NCI-H1694 (cell line): ENCODE measurements around the gene FOXF1.

Experiments used
- DNase-seq: peaks from one replicate; lab custom pipeline; 2025; lab: John Stamatoyannopoulos, UW

FOXF1 gene

DNA sequence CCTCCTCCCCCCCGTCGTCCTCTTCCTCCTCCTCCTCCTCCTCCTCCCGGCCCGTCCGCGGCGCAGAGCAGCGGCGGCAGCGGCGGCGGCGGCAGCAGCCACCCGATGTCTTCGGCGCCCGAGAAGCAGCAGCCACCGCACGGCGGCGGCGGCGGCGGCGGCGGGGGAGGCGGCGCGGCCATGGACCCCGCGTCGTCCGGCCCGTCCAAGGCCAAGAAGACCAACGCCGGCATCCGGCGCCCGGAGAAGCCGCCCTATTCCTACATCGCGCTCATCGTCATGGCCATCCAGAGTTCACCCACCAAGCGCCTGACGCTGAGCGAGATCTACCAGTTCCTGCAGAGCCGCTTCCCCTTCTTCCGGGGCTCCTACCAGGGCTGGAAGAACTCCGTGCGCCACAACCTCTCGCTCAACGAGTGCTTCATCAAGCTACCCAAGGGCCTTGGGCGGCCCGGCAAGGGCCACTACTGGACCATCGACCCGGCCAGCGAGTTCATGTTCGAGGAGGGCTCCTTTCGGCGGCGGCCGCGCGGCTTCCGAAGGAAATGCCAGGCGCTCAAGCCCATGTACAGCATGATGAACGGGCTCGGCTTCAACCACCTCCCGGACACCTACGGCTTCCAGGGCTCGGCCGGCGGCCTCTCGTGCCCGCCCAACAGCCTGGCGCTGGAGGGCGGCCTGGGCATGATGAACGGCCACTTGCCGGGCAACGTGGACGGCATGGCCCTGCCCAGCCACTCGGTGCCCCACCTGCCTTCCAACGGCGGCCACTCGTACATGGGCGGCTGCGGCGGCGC lies at the start of gene FOXF1:
Gene FOXF1, plus strand, starts transcription at position 63 of the 797 bp plus-strand sequence. Its CDS starts 43 bp downstream, at position 106.
- DNase-seq = no peak

DNA sequence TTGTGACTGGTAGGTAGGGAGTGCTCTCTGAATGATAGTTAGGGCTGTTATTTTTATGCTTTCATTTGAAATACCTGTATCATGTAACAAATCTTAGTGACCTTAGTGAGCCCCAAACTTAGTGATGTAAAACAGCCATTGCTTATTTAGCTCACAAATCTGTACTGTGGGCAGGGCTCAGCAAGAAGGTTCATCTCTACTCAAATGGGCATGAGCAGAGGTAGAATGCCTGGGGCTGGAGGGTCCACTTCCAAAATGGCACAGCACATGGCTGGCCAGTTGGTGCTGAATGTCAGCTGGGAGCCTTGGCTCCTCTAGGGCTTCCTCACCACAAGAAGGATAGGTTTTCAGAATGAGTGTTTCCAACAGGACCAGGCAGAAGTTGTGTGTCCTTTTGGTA lies 49.3 kb upstream of the FOXF1 start:
- no peak for DNase-seq

DNA sequence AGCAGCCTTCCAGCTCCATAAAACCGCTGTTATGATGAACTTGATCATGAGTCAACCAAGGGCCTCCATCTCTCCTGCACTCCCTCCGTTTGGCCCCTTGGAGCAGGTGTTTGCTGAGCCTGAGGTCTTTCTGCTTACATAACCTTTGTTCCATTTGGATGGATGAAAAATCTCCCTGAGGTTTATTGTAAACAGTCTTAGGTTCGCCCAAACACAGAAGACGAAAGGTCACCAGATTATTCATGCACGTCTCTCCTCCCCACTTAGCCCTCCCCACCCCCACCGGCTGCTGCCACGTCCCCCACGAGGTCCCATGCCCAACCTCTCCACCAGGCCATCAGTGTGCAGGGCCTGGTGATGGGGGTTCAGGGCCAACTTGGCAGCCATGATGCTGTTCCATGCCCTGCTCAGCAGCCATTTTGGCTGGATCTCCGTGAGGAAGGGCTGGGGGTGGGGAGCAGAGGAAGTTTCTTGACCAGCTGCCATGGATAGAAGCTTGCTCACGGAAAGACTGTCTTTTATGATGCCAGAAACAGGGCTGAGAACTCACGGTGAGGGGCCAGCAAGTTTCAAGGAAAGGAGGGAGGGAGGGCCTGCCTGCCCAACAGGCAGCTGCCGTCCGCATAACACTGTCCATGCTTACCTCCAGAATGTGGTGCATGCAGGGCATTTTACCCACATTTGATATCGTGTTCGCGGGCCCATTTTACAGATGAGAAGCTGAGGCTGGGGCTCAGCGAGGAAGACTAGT lies 47.8 kb upstream of the FOXF1 start:
- no peak for DNase-seq

DNA sequence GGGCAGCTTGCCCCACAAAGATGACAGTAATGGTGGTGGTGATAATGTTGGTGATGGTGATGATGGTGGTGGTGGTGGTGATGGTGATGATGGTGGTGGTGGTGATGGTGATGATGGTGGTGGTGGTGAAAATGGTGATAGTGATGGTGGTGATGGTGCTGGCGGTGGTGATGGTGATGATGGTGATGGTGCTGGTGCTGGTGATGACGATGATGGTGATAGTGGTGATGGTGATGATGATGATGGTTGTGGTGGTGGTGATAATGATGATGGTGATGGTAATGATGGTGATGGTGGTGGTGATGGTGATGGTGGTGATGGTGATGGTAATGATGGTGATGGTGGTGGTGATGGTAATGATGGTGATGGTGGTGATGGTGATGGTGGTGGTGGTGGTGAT lies 46.3 kb upstream of the FOXF1 start:
- no peak for DNase-seq

DNA sequence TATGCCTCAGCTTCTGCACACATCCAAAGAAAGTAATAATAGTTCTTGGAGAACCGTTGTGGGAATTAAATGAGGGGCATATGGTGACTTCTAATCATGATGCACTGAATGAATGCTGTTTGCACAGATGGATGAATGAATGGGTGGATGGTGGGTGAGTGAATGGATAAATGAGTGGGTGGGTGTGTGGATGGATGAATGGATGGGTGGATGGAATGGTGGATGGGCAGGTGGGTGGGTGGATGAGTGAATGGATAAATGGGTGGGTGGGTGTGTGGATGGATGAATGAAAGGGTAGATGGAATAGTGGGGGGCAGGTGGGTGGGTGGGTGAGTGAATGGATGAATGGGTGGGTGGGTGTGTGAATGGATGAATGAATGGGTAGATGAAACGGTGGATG lies 44.9 kb upstream of the FOXF1 start:
- no peak for DNase-seq

DNA sequence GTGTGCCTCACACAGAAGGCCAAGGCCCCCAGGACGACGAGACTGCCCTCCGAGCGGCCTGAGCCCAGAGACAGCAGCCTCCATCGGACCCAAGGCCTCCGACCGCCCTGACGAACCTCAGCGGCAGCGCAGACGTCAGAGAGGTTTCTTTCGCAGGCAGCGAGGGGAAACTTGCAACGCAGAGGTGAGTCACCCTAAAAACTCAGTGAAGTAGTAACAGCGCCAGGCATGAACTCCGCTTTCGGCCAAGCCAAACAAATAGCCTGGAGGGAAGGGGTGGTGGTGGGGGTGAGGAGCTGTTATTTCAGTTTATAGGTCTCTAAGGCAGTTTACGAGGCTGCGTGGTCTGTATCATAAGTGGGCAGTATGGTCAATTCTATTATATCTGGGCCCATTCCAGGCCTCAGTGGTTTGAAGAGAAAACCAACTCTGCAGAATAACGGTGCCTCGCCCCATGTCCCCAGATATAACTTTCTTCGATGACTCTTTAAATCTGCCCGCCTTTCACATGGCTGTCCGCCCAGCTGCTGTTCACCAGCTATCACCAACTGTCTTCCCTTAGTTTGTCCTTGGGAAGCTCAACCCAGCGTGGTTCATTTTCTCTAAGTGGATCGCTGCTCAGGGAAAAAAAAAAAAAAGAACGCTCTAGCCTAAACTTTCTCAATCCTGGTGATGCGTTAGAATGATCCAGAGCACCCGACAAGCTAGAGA lies 43.5 kb upstream of the FOXF1 start:
- DNase-seq = no peak

DNA sequence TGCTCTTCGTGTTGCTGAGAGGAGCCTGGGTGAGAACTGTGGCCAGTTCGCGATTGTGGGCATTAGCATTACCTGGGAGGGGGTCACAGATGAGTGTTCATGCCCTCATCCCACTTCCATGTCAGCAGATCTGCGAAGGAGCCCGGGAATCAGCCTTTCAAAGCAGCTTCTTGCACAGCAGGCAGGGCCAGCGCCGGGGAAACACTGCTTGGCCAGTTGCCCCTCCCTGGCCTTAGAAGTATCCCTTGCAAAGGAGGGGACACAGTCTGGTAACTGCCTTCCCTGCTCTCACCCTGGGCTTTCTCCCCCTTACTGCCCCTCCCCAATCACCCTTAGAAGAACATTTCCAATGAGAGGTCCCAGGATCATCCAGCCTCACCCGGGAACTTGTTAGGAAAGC lies 42.8 kb upstream of the FOXF1 start:
- no peak for DNase-seq

DNA sequence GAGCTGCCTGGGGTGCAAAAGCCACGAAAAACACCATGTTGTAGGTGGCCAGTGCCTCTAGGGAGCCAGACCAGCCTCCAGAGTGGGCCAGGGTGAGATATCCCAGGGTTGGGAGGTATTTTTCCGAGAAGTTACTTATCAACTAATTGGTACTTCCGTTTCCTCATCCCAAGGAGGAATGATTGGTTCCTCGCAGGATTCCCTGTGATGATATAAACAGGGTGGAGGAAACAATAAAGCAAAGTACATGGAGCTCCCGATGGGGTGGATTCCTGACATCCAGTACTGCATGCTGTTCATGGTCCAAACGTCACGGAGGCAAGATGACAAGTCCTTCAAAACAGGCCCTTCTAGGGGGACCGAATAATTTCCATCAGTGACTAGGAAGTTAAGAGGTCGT lies 39.4 kb upstream of the FOXF1 start:
- no peak for DNase-seq

DNA sequence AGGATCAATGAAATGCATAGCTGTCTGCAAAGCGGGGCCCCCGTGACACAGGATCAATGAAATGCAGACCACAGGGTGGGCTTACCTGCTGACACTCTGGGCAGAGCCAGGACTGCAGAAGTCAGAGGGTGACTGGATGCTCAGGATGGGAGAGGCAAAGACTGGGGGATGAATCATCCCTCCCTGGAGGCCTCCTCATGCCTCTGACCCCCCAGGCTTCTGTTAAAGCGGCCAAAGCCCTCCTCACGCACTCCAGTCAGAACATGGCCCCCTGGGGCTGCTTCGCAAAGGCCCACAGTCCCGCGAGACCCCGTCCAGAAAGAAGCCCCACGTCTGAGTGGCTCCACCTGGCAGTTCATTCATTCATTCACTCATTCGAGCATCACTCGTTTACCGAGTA lies 38.4 kb upstream of the FOXF1 start:
- no peak for DNase-seq

DNA sequence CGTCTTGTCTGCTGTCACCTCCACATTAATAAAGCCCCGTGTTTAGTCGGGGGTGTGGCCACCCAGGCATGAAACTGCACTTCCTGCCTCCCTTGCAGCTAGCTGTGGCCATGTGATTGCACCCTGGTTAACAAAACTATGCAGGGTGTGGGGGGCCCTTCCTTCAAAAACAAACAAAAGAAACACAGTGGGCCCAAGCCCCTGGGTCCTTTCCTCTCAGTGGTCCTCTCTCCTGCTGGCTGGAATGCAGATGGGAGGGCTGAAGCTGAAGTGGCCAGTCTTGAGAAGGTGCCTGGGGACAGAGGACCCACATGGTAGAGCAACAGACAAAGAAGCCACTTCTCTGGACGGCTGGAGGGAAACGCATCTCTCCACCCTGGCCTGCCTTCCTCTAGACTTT lies 38.0 kb upstream of the FOXF1 start:
- no peak for DNase-seq

DNA sequence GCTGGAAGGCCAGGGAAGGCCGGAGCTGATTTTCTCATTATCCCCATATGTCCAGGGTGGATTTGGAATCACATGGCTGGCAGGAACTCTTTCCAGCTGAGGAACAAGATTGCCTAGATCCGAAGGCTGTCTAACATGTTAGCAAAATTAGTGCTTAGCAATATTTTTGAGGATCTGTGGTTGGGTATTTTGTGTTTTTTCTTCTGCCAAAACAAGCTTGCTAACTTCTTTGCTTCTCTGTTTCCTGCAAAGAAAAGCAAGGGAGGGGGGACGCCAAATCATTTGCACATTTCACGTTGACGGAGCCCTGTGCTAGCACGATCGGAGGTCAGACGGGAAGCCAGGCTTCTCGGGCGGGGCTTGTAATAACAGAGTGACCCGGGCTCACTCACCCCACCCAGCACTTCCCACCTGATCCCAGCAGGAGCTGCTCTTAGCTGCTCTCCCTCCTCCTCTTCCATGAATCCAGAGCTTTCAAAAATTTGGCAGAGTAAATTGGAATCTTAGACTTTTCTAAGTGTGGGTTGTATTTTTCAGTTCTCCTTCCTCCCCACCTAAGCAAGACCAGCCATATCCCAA lies 33.3 kb upstream of the FOXF1 start:
- DNase-seq = no peak

DNA sequence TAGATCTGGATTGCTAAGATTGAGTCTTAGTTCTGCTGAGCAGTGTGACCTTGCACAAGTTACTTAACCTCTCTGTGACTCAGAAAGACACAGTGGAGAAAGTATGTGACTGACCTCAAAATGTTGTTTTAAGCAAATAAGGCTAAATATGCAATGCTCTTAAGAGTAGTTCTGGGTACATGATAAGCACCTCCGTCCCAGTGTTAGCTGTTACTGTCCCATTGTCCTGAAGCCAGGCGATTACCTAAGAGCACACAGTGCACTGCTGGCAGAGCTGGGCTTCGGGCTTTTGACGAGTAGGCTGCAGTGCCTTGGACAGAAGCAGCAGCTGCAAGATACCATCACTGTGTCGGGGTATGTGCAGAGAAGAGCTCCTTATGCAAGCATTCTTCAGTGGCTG lies 32.7 kb upstream of the FOXF1 start:
- DNase-seq = no peak

DNA sequence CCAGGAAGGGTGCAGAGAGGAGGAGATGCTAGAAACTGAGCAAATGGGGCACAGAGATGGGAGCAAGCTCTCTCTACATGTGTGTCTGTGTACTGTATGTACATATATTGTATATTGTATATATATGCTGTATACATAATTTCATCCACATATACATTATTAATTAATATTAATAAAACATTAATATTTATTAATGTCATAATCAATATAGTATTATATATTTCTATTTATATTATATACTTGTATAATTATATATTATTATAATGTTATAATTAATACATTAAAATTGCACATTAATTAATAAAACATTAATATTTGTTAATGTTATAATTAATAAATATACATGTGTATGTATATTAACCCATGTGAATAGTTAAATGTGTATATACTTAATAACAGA lies 31.5 kb upstream of the FOXF1 start:
- no peak for DNase-seq

DNA sequence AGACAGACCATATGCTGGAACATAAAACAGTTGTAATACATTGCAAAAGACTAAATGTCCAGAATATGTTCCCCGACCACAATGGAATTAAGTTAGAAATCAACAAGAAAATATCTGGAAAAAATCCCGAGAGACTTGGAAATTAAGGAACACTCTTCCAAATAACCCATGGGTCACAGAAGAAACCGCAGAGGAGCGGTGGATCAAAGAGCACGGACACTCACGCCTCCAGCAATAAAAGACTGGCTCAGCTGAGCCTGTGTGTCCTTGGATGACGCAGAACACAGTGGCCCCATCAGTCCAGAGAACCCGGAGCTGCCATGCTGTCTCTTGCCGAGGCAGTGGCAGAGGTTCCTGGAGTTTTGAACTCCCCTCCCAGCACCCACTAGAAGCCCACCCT lies 30.9 kb upstream of the FOXF1 start:
- DNase-seq = no peak

DNA sequence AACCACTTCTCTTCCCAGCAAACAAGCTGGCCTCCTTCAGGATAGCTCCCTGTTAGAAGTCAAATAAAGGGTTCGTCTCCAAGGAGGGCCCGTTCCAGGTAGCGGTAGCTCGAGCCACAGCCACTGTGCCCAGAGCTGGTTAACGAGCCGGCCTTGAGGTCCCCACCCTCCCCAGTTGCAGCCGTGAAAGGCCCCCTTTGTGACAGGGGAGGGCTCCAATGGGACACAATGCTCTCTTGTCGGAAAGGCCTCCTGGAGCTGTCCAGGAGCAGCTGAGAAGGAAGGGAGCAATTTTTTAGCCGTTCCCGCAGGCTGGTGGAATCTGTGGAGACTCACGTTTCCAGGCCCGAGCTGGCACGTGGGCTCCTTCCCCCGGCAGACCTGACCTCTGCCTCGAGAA lies 29.9 kb upstream of the FOXF1 start:
- DNase-seq = no peak

DNA sequence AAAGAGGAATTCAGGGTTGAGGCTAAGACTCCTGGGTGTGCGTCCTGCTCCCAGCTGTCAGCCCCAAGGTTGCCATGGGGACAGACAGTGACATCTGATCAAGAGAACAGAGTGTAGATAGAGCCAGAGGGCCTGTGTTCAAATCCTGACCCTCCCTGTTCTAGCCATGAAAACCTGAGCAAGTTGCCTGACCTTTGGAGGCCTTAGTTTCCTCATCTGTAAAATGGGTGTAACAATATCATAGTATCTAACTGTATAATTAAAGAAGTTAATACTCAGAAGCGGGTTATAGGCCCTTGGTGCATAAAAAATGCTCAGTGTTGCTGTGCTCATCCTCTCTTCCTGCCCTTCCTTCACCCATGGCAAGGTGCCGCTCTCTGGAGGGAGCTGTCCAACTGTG lies 28.7 kb upstream of the FOXF1 start:
- no peak for DNase-seq

DNA sequence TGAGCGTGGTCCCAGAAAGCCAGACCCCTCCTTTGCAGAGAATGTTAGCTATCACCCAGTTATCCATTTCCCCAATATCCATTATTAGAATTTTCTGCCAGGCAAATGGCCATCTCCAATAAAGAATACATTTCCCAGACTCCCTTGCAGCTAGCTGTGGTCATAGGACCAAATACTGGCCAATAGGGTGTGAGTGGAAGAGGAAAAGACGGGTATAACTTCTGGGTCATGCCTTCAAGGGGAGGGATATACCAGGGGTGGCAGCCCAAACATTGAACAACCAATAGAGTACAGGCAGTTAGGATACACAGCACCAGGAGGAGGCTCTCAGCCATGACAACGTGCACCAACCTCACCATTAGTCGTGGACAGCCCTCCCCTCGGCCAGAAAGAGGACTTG lies 26.1 kb upstream of the FOXF1 start:
- DNase-seq = no peak

DNA sequence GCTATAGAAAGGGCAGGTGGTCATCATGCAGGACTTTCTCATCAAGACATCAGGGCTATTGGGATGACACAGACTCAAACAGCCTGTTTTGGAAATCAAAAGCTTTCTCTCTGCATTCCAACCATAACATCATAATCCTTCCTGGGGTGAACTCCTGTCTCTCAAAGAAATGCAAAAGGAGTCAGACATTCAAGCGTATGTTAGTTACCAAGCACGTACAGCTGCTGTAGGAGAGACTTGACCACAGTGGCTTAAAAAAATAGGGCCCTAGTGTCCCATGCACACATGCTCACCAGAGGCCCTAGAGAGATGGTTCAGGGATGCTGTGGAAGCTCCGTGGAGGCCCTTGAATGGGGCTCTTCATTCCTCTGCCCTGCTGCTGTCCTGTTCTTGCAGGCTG lies 24.6 kb upstream of the FOXF1 start:
- DNase-seq = no peak

DNA sequence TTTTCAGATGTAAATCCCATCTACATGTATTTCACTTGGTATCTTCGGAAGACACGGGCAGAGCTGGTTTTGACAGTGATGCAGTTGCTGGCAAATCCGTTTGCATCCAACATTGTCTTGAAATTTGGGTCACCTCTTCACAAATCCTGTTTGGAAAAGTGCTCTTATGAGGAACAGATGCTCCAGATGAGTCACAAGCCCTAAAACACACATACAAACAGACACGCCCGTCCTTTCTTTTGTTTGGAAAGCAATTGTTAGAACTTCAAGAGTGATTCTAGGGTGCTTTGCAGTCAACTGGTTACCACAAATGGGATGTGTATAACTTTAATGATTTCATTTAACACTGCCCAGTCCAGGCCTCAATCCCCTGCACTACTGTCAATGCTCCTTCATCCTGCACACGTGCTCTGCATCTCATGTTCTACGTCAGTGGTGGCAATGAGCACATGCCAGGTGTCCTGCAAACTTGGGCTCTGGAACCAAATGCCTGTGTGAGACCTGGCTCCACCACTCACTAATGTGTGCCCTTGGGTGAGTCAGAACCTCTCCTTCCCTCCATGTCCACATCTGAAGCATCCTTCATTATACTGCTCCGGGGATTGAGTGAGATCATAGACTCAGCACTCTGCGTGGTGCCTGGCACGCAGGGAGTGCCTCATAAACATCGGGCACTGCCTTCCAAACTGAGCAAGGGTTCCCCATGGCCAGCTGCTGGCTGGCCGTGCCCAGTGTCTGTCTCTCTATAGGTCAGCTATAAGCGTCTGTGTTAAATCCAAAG lies 19.3 kb upstream of the FOXF1 start:
- DNase-seq = no peak

DNA sequence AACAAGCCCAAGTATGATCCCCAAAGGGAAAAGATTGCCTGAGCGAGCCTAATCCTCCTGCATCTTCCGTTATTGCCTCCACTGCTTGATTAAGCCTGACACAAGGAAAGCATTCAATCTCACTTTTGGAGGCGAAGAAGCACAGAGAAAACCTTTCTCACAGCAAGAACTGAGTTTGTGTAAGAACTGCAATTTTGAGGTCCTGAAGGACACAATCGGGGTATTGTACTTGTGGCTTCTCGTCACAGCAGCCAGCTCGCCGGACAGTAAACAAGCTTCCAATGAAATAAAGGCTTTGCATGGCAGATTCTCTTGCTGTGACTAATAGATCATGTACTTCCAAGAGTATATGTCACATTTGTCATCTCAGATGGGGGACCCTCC lies 18.7 kb upstream of the FOXF1 start:
- DNase-seq = no peak

DNA sequence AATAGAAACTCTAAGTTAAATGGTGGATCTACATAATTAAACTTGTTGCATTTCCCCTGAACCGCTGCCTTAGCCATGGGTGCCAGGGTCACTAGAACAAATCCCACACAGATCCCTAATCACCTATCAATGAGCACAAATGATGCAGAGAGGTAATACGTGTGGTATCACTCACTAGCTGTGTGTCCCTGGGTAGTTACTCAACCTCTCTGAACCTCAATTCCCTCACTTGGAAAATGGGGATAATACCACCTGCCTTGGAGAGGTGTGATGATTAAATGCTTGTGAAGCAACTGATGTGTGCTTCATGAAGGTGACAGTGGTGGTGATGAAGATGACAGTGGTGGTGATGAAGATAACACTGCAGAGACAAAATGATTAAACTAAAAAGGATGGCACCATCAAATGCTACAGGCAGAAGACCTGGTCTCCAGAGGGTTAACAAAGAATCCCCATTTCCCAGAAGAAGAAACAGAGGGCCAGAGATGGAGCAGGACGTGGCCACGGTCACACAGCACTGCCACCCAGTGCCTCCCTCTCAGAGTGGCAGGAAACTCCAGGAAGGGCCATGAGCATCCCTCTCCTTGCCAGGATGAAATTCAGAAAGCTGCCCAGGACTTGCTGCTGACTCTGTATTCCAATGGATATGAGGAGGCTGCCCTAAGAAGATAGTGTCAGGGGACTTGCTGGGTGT lies 17.9 kb upstream of the FOXF1 start:
- no peak for DNase-seq
